Fibroblast of skin of left biceps (primary cell): ENCODE data around the gene NME7.
A peak's percentile ranks its signal among the peaks of the same experiment; 100 is the strongest.
"Not testable (repeated sequence)": the region's sequence is repeated elsewhere in the genome, so short reads cannot be mapped to it uniquely, and the experiment has no call there.

Source experiments
- DNase-seq, 2 experiments: peaks; one replicate each; pipeline ENCODE4 v3.0.0-alpha.2; 2013; ENCODE audit warnings: low read depth in 2 of 2

NME7 gene

DNA sequence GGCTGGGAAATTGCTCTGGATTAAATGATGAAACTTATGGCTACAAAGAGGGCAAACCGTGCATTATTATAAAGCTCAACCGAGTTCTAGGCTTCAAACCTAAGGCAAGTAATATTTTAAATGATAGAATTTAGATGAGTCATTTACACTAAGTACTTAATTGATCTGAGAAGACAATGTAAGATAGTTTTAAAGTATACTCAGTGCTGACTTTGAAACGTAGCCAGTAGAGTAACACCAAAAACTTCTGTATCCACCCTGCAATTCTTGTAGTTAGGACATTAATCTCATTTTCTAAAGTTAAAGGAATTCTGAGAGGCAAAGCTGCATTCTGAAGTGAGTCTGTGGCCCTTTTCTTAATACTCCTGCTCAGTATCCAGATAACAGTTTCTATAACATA, 240.3 kb downstream of the NME7 start:
- DNase-seq: no peak

DNA sequence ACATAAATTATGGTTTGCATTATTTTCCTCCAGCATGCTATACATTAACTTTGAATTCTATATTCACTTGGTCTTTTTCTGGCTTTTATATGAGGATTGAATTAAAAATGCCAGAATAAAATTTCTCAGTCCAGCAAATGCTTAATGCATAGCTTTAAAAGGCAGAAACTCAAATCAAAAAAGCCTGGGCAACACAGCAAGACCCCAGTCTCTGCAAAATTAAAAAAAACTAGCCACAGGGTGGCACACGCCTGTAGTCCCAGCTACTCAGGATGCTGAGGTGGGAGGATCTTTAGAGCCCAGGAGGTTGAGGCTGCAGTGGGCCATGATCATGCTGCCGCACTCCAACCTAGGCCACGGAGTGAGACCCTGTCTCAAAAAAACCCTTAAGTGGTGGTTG, 241.3 kb downstream of the NME7 start:
- DNase-seq: no peak

DNA sequence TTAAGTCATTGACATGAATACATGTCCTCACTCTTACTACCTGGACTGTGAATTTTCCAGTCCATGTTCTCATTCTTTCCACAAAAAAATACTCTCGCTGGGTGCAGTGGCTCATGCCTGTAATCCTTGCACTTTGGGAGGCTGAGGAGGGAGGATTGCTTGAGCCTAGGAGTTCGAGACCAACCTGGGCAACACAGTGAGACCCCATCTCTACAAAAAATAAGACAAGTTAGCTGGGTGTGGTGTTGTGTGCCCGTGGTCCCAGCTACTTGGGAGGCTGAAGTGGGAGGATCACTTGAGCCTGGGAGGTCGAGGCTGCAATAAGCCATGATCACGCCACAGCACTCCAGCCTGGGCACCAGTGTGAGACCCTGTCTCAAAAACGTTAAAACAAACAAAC, 242.0 kb downstream of the NME7 start:
- not testable (repeated sequence) for DNase-seq

DNA sequence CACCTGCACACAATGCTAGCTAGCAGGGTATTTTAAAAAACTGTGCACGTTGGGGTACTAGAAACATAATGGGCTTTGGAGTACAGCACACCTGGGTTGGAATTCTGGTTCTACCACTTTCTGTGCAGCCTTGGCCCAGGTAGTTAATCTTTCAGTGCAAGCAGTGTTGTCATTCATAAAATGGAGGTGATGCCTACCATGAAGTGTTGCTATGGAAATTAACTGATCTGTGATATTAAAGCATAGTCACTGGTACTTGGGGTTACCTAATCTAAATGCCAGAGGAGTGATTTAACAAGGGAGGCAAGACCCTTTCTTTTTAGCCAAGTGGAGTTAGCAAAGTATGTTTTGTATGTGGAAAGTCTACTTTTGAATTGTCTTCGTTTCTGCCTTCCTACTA, 243.1 kb downstream of the NME7 start:
- DNase-seq: no peak

DNA sequence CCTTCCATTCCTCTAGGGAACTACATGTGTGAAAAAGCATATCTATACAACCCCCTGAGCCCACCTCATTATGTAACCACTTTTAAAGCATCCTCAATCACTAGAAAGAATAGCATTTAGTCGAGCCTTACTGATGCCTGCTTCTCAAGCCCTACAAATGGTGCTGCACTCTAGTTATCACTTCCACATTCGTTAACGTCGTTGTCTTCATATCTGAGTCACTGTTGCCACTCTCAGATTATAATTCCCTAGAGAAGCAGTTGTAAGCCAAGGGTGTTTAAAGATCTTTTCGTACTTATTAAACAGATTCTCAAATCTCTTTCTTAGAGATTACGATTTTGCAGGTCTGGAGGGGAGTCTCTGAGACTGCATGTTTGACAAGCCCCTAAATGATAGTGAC, 244.6 kb downstream of the NME7 start:
- DNase-seq: no peak

DNA sequence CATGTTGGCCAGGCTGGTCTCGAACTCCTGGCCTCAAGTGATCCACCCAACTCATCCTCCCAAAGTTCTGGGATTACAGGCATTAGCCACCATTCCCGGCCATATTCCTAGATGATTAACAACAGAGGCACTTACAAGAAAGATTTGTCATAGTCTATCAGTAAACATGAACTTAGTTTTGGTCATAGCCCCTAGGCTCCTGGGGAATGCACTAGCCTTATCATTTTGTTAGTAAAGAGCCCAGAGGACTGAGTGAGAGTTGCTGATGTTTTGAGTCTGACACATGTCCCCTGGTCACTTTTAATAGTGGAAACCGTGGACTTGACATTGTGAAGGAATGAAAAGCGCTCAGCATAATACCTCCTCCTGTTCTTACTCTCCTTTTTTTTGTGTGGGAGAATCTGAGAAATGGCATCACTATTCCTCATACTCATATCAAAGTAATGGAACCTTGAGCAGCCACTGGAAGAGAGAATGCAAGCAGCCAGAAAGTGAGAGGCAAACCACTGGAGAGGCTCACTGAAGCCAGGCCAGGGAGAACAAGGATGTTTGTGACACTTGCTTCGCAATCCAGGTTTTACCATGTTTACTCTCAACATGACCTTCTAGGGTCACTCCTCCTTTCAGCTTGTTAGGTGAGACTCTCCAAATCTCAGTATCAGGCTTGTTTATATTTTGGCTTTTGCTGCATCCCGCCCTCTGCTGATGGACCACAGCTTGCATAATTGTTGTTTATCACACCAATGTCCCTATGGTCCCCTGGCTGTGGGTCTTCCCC, 246.3 kb downstream of the NME7 start:
- DNase-seq: no peak

DNA sequence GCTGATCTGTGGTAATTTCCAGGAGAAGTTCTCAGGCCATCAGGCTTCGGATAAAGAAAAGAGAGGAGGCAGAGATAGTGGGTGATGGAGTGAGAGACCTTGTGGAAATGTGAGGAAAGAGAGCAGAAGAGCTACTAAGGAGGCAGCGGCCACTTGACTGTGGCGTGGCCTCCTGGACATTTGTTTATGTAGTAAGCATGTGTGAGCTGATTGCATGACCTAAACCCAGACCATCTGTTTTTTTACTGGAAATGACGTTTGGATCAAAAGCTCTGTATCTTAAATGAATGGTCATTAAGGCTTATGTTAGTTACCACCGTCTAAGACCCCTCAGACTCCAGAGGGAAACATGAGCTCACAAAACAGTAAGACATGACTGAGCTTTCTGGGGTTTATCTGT, 247.5 kb downstream of the NME7 start:
- no peak for DNase-seq

DNA sequence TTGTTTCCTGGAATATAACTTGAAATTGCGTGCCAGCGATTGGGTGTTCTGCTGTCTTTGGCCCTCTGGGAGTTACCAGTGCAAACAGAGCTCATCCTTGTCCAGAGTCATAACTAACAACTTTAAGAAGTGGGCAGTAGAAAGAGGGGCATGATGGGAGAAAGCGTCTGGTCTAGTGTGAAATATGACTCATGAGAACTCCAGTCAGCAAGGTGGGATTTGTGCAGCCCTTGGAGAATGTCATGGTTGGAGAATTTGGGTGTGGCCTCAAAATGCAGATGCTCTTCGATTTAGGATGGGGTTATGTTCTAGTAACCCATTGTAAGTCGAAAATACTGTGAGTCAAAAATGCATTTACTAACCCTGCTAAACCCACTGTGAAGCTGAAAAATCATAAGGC, 248.2 kb downstream of the NME7 start:
- DNase-seq: no peak

DNA sequence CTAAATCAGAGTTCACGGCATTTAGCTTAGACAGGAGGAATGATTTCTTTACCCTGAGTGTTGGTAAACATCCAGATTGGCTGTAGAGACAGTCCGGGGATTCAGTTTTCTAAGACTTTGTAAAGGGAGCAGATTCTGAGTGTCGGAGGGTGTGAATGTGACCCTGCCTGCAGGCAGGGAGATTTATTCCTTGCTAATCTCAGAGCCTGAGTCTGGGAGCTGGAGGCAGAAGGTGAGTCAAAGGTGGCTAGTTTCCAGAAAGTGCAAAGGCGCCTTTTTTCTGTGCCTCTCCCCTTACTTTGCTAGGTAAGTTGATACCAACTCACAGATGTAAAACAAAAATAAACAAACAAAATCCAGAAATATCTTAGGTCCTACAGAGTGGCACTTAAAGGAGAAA, 249.4 kb downstream of the NME7 start:
- DNase-seq: no peak

DNA sequence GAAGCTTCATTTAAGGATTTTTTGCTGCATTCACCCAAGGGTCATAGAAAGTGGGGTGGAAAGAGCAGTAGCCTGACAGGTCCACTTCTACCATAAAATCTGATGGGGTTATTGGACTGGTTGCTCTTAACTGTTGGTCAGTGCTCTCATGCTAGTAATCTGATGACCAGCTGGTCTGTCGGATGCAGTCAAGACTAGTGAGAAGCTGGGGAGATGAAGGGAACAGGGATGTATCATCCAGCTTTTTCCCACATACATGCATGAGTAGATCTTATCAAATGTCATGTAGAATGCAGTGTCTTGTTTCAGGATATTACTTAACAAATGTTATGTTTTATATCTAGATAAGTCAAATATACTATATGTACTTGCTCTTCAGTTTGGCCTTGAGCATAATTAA, 250.0 kb downstream of the NME7 start:
- no peak for DNase-seq

DNA sequence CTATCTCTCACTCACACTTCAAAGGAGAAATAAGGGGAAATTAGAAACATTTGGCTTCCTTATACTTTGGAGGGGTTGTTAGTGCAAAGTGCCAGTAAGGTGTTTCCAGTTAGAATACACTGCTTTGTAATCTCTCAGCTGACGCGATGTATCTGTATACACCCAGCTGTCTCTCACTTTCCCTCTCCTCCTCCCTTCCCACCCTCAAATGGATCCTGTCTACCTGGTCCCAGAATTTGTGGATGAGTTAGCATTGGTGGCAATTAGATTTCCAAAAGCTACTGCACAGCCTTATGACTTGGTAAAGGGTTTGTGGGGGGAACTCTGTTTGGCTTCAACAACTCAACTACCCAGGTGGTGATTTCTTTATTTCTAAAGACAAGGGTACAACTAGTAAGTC, 250.6 kb downstream of the NME7 start:
- DNase-seq: no peak

DNA sequence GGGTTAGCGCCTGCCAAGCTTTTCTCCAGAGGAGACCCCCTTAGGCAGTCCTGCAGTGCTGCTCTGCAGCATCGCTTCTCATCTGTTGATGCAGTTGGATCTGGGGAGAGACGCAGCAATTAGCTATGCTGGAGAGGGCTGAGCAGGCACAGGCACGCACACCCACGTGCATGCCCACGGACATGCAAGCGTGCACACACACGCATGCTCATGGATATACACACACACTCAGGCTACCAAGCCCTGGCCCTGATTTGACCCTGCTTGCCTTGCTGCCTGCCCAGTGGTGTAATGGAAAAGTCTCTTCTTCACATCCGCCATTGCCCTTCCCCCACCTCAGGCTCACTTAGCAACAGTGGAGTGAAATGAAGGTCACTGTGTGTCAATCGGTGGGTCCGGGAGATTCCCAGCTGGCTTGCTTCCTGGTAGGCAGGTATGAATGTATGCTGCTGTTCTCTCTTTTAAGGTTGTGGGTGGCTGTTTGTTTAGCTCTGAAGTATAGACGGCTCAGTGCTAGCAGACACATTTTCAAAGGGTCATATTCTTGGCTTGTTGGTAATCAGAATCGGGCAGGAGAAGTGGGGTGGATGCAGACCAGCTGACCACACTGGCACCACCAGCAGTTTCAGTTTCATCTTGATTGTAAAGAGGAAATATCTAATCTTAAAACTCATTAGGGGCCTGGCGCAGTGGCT, 251.6 kb downstream of the NME7 start:
- DNase-seq: no peak

DNA sequence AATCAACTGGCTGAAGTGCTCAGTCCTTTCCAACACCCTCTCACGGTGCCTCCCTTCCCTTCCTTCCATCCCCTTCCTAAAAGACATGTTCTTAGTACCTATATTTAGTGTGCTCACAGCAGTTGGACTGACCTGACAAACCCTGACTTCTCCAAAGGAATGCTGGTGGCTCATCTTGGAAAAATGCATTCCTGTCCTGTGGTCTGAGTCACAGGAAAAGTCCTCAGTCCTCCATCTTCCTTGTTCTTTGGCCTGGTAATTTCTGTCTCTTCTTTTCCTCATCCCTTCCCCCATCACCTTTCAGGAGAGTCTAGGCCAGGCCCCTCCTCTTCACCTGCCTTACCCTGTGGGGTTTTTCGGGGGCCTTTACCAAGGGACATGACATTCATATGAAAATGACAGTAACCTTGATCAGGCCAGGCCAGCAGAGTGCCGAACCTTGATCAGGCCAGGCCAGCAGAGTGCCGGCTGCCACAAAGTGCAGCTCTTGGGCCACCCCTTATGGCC, 253.9 kb downstream of the NME7 start:
- peak; percentile 87 for DNase-seq

DNA sequence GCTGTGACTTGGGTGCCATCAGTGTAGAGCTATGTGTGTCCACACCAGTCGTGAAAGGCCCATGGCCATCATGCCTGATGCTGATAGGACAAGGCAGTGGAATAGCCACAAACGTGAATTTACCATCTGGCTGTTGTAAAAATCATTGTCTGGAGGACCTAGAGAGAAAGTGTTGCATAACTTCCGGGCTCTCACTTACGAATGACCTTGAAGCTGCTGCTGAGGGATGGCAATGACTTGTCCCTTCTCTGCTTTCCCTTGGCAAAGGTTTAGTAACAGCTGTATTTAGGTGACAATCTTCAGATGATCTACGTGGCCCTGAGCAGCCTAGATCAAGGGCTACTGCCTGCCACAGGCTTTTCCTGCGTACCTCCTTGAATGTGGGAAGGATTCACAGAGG, 255.4 kb downstream of the NME7 start:
- no peak for DNase-seq

DNA sequence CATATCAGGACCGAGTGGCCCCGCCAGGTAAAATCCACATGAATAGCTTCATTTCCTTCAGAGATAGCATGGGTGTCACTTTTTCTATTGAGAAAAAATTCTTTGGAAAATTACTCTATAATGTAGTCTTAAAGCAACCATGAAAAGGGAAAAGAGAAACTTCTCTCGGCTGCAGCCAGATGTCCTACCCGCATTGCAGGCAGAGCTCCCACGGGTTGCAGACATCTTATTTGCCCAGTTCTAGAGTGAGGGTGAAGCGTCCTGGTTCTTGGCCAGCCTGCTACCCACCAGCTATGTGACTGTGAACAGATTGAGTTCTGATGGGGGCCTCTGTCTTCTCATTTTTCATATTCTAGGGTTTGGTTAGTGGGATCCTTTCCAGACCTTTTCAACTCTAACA, 256.1 kb downstream of the NME7 start:
- no peak for DNase-seq

DNA sequence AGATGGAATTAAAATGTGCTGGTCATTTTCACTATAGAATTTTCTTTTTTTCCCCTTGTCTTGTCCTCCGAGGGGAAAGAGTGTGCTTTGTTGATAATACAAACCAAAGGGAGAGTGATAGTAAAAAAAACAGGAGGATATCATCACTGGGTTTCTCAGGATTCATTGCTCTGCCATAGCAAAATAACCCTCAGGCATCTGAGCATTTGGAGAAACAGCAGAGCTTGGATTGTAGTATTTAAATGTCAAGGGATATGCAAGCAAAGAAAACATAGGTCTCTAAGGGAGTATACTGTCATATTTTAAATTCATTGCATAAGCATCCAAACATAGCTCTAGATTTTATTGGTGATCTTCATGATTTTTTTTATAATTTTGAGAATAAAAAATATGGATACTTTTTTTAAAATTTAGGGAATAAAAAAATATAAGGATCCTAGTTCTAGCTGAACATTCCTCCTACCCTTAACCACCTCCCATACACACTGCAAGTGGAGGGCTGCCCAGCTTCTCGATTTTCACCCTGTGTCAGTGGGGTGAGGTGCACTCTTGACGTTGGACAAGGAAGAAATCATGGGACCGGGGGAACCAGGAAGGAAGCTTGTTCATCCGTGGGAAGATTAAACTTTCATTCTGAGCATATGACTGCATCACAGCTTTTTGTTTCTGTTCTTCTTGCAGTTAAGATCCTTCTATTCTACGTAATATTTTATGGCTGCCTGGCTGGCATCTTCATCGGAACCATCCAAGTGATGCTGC, 256.7 kb downstream of the NME7 start:
- DNase-seq: no peak

DNA sequence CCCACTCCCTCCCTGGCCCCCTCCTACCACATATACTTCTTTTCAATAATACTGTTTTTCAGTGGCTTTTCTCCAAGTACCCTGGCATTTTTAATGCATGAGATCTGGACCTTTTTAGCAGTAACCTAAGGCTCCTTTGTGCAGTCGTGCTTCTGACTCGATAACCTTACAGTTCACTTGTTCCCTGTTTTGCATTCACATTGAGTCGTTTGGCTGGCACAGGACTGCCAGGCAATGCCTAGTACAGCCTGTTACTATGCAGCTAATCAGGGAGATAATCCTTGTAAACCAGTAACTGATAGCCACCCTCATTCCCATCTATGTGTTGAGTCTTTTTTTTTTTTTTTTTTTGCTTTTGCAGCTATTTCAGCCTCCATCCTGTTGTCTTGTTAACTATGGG, 257.4 kb downstream of the NME7 start:
- DNase-seq: no peak

DNA sequence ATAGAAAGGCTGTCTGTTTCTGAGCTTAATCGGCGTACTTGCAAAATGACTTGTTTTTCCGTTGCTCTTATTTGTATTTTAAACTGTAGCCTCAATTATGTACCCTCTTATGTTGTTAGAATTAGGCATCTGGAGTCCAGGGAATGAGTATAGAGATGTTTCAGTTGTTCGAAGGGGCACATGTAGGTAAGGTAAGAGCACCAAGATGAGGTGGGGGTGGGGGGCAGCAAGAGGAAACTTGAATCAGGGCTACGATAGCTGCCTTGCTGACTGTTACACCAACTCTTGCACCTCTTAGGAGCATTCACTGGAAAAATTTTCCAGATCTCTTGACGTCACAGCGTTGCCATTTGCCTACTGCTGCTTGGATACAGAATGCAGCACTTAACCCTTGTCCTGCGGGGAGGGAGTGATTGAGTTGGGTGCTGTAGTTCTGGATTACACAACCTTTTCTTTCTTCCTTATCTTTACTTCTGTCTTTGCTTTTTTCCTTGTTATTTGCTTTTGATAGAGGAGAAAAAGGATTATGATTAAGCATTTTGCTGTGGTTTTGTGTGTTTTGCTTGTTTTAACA, 257.9 kb downstream of the NME7 start:
- peak; percentile 25 to 34 for DNase-seq

DNA sequence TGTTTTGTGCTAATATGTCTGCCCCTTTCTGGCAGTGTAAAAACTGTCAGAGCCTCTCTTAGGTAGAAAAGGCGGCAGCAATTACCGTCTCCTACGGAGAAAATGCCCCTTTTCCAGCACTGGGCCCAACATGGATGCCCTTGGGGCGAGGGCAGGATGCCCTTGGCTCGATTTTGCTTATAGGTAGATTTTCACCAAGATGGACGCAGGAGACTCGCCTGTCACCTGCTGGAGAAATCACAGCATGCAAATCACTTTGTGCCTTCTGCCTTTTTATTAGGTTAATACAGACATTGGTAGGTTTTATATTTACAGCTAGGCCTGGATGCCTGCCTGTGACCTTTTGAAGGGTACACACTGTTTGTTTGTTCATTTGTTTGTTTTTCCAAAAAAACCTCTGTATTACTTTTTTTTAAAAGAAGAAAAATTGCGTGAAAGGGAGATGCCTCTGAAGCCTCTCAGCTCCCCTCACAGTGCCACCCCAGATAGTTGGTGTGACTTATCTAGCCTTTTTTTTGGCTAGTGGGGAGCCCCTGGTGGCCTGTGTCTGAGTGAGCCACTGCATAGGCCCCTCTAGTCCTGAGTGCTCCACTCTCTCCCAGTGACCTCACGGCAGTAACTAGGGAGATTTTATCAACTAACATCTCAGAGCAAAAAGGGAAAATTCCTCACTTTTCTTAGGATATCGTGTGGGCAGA, 258.6 kb downstream of the NME7 start:
- no peak for DNase-seq

DNA sequence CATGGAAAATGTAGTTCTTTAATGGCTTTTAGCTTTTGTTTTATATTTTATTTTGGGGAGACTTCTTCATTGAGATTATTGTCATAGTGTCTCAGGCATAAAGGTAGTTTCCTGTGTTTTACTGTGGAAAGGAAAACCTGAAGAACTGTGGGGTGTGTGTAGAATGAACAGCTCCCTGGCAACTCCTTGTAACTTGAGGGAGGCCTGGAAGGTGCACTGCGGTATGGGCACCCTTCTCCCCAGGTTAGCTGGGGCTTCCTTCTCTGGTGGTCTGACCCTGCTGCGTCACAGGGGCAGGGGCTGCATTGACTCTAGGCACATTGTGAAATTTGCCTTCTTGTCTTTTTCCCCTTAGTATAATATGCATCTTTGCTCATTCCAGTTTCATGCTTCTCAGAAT, 259.4 kb downstream of the NME7 start:
- DNase-seq: no peak

DNA sequence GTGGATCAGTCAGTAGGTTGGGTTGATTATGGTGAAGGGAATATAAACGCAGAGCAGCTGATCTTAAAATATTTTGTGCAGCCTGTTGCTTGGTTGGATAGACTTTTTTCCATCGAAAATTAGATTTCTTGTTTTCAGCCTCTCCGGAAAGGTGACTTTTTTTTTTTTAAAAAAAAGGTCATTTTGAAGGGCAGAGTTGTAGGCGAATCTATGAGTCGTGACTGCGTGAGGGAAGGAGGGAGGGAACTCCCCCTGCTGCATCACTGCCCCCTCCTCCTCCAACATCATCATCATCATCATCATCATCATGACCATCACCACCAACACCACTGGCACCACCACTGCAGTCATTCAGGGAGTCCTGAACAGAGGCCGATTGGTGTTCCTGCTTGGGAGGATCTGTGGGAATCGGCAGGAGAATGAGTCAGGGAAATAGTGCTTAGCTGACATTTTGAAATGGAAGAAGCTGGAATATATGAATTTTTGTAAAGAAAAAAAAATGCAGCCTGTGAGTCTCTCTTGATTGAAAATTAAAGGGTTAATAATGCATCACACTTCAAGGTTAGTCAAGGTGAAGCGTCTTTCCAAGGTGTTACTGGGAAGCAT, 259.9 kb downstream of the NME7 start:
- no peak for DNase-seq
